Kidney epithelial cell (primary cell): ENCODE results near the gene HEPACAM2. TPM values are rescaled to one million over a fixed set of nuclear protein-coding genes. Genes with fewer than 3 reads are reported as not detected.

Experiments used
- DNase-seq: peaks from one replicate; pipeline ENCODE4 v3.0.0-alpha.2; 2010; ENCODE audit warnings: low read depth
- H3K27me3 ChIP-seq: 2 replicates; pipeline ENCODE4 v1.6.0; 2011; ENCODE audit warnings: low read length; ENCODE audit not compliant: control insufficient read depth, insufficient read depth
- H3K36me3 ChIP-seq: 2 replicates; pipeline ENCODE4 v1.5.1; 2011; ENCODE audit warnings: low read length; ENCODE audit not compliant: control insufficient read depth, insufficient read depth
- H3K4me3 ChIP-seq: 2 replicates; pipeline ENCODE4 v1.5.1; 2011; ENCODE audit warnings: low read depth, mild to moderate bottlenecking, control low read depth, low read length
- CTCF ChIP-seq: IDR thresholded peaks from 2 replicates; pipeline ENCODE4 v1.5.1; 2011; ENCODE audit warnings: mild to moderate bottlenecking, moderate library complexity, low read length, control low read depth, inconsistent platforms; ENCODE audit not compliant: insufficient read depth, poor library complexity, severe bottlenecking
- total RNA-seq: library from RNA; depleted of rRNA; stranded (reverse); fragments of >200 nt; gene quantifications from 2 replicates; pipeline ENCODE4 v1.2.3, GENCODE V29; 2015

HEPACAM2 gene
- total RNA-seq, 1 donor from 2014 or later = 0.08 TPM

- H3K27me3 ChIP-seq = no peaks in the 10 kb centered on the region
- DNase-seq = no peak
- no peak for TF ChIP-seq CTCF
- H3K4me3 ChIP-seq = no peak overlapping the region
- H3K36me3 ChIP-seq = no peaks in the 10 kb centered on the region
Measured at GRCh38 chr7:93159490-93159889, 66.8 kb downstream of the HEPACAM2 start.

GRCh38 chr7:93156884-93157283 lies 69.4 kb downstream of the HEPACAM2 start:
- DNase-seq = no peak
- H3K4me3 ChIP-seq = no peak overlapping the region
- H3K27me3 ChIP-seq = no peaks in the 10 kb centered on the region
- no peaks in the 10 kb centered on the region for H3K36me3 ChIP-seq
- no peak for TF ChIP-seq CTCF

- TF ChIP-seq CTCF = no peak
- no peaks in the 10 kb centered on the region for H3K36me3 ChIP-seq
- no peak for DNase-seq
- peaks cover 3% of the 10 kb centered on the region for H3K27me3 ChIP-seq
- no peak overlapping the region for H3K4me3 ChIP-seq
Measured at GRCh38 chr7:93150200-93150835, 76.0 kb downstream of the HEPACAM2 start.

GRCh38 chr7:93148727-93149126 lies 77.5 kb downstream of the HEPACAM2 start:
- TF ChIP-seq CTCF = no peak
- H3K27me3 ChIP-seq = peaks cover 3% of the 10 kb centered on the region
- no peaks in the 10 kb centered on the region for H3K36me3 ChIP-seq
- no peak for DNase-seq
- no peak overlapping the region for H3K4me3 ChIP-seq

GRCh38 chr7:93148144-93148543 lies 78.1 kb downstream of the HEPACAM2 start, which contains the start of gene SAMD9L:
TSS of gene SAMD9L (minus strand) at chr7:93148385. CDS start at chr7:93135971, 12,414 bp downstream.
- Histone ChIP-seq H3K36me3 (no peaks in the 10 kb centered on the region), H3K4me3 (no peak within 1 kb of the TSS), H3K27me3 (peaks cover 3% of the 10 kb centered on the region)
- no peak for DNase-seq
- no peak for TF ChIP-seq CTCF

- Histone ChIP-seq H3K4me3 (no peak overlapping the region), H3K27me3 (peaks cover 3% of the 10 kb centered on the region), H3K36me3 (no peaks in the 10 kb centered on the region)
- TF ChIP-seq CTCF = no peak
- no peak for DNase-seq
Measured at GRCh38 chr7:93147363-93147762, 78.9 kb downstream of the HEPACAM2 start.
